GM12874 (cell line): ENCODE results near the gene KIN.

ENCODE experiments used
- CTCF ChIP-seq: IDR thresholded peaks from 2 replicates; pipeline ENCODE4 v1.5.1; 2011; ENCODE audit warnings: low read depth, mild to moderate bottlenecking, control low read depth, low read length, moderate library complexity; ENCODE audit not compliant: insufficient read depth

KIN gene

GRCh38 chr10:7792541-7792940 lies 4.7 kb upstream of the KIN start:
- no peak for TF ChIP-seq CTCF

- no peak for TF ChIP-seq CTCF
These were observed 1.6 kb upstream of the KIN start for GRCh38 chr10:7789390-7789789.

GRCh38 chr10:7788639-7789286 lies 970 bp upstream of the KIN start:
- no peak for TF ChIP-seq CTCF

GRCh38 chr10:7787150-7787856 lies 490 bp downstream of the KIN start:
- no peak for TF ChIP-seq CTCF

- TF ChIP-seq CTCF = no peak
These were observed 1.4 kb downstream of the KIN start for GRCh38 chr10:7786430-7786829.

- no peak for TF ChIP-seq CTCF
These were observed 11.0 kb downstream of the KIN start for GRCh38 chr10:7776777-7777176.

- no peak for TF ChIP-seq CTCF
These were observed 13.7 kb downstream of the KIN start for GRCh38 chr10:7773845-7774801.
